Measurements from ENCODE around the gene MBNL2. TPM values are rescaled to one million over a fixed set of nuclear protein-coding genes. Genes with fewer than 3 reads are reported as not detected.
A peak's percentile ranks its signal among the peaks of the same experiment; 100 is the strongest.

Gene MBNL2
- total and polyA plus RNA-seq, 2 donors from 2014 or later = 18.8 to 70.5 TPM

DNA sequence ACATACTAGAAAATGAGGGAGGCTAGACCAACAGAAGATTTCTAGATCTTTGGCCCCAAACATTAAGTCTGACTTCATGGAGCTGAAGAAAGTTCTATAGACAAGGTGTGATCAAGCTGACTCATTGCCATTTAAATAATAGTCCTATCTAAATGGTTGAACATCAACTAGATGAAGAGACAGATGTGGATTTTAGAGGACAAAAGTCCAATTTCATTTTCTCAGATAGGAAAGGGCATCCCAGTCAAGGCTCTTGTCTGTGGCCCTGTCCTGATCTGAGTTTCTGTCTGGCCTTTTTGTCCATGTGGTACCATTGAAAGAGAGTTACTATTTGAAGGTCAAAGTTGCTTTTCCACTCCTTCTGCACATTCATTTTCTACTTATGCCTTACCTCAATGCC is 74.6 kb downstream of the MBNL2 start:
- FAIRE-seq = no peak
- Histone ChIP-seq H3K9me3 (ENCODE audit: control insufficient read depth in 2 of 3, insufficient read depth in 1 of 3, low read length in 3 of 3) (no peaks in the 10 kb centered on the region), H3K36me3 (ENCODE audit: control insufficient read depth in 2 of 3, insufficient read depth in 3 of 3, low read length in 3 of 3) (no peaks in the 10 kb centered on the region), H3K27ac (ENCODE audit: low read depth in 2 of 2, low read length in 2 of 2) (no peak overlapping the region), H3K27me3 (ENCODE audit: control insufficient read depth, insufficient read depth, low read length) (no peaks in the 10 kb centered on the region), H3K4me3 (ENCODE audit: low read length in 3 of 3) (no peak overlapping the region), H3K4me1 (ENCODE audit: control insufficient read depth in 2 of 3, insufficient read depth in 2 of 3, low read depth in 1 of 3, low read length in 3 of 3) (peaks cover 0 to 16% (median 14%) of the 10 kb centered on the region in 3 donors), H3K9ac (ENCODE audit: low read length in 3 of 3) (no peak overlapping the region)
- intact Hi-C loops (cut with DNase I) = no loop called here
- no peak for DNase-seq
- TF ChIP-seq, protein P1, sequence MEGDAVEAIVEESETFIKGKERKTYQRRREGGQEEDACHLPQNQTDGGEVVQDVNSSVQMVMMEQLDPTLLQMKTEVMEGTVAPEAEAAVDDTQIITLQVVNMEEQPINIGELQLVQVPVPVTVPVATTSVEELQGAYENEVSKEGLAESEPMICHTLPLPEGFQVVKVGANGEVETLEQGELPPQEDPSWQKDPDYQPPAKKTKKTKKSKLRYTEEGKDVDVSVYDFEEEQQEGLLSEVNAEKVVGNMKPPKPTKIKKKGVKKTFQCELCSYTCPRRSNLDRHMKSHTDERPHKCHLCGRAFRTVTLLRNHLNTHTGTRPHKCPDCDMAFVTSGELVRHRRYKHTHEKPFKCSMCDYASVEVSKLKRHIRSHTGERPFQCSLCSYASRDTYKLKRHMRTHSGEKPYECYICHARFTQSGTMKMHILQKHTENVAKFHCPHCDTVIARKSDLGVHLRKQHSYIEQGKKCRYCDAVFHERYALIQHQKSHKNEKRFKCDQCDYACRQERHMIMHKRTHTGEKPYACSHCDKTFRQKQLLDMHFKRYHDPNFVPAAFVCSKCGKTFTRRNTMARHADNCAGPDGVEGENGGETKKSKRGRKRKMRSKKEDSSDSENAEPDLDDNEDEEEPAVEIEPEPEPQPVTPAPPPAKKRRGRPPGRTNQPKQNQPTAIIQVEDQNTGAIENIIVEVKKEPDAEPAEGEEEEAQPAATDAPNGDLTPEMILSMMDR (IDR thresholded peaks at IDR 0.05; ENCODE audit: borderline replicate concordance, extremely low read depth, insufficient read depth) = no peak

DNA sequence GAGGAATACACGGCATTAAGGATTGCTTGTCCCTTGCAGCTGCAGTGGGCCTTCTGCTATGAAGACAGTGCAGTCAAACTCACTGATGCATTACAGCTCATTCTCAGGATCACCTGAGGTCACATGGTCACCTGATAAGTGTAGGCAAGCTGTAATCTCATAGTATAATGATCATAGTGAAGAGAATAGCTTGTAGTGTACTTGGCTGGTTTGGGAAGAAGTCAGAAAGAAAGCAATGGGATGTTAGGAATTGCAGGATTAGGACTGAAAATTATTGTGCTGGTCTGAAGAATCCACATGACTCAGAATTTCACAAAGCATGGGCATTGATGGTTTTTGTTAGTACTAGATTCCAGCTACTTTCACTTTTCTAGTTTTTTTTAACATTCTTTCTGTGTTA is 76.7 kb downstream of the MBNL2 start:
- Histone ChIP-seq H3K36me3 (ENCODE audit: control insufficient read depth in 2 of 3, insufficient read depth in 3 of 3, low read length in 3 of 3) (no peaks in the 10 kb centered on the region), H3K27ac (ENCODE audit: low read depth in 2 of 2, low read length in 2 of 2) (no peak overlapping the region), H3K27me3 (ENCODE audit: control insufficient read depth, insufficient read depth, low read length) (no peaks in the 10 kb centered on the region), H3K4me1 (ENCODE audit: control insufficient read depth in 2 of 3, insufficient read depth in 2 of 3, low read depth in 1 of 3, low read length in 3 of 3) (peaks cover 0 to 17% (median 17%) of the 10 kb centered on the region in 3 donors), H3K9me3 (ENCODE audit: control insufficient read depth in 2 of 3, insufficient read depth in 1 of 3, low read length in 3 of 3) (no peaks in the 10 kb centered on the region), H3K4me3 (ENCODE audit: low read length in 3 of 3) (no peak overlapping the region), H3K9ac (ENCODE audit: low read length in 3 of 3) (no peak overlapping the region)
- DNase-seq (peak in 1 of 5 donors; percentile 9), FAIRE-seq (no peak)
- intact Hi-C loops (cut with DNase I) = no loop called here
- TF ChIP-seq, protein P1 (IDR thresholded peaks at IDR 0.05; ENCODE audit: borderline replicate concordance, extremely low read depth, insufficient read depth) = no peak

DNA sequence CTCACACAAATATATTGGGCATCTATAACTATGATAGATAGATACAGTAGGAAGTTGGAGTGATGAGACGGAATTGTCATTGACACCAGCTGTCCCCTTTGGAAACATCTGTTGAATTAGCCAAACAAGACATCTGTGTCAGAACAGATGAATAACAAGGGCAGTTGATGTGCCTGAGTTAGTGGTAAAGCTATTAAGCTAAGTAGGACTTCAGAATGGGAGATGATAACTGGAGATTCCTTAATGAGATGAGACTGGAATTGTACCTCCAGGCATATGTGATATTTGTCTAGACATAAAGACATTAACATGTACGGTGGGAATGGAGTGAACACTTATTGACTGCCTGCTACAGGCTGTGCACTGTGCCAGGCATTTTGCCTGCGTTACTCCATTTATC is 78.7 kb downstream of the MBNL2 start:
- FAIRE-seq = no peak

More for the DNA sequence above, 78.7 kb downstream of the MBNL2 start:
- Histone ChIP-seq H3K36me3 (ENCODE audit: control insufficient read depth in 2 of 3, insufficient read depth in 3 of 3, low read length in 3 of 3) (no peaks in the 10 kb centered on the region), H3K27me3 (ENCODE audit: control insufficient read depth, insufficient read depth, low read length) (no peaks in the 10 kb centered on the region), H3K9ac (ENCODE audit: low read length in 3 of 3) (no peak overlapping the region), H3K4me3 (ENCODE audit: low read length in 3 of 3) (no peak overlapping the region), H3K9me3 (ENCODE audit: control insufficient read depth in 2 of 3, insufficient read depth in 1 of 3, low read length in 3 of 3) (no peaks in the 10 kb centered on the region), H3K27ac (ENCODE audit: low read depth in 2 of 2, low read length in 2 of 2) (no peak overlapping the region), H3K4me1 (ENCODE audit: control insufficient read depth in 2 of 3, insufficient read depth in 2 of 3, low read depth in 1 of 3, low read length in 3 of 3) (peaks cover 0 to 17% (median 12%) of the 10 kb centered on the region in 3 donors)
- DNase-seq = no peak
- intact Hi-C loops (cut with DNase I) = no loop called here
- TF ChIP-seq, protein P1 (IDR thresholded peaks at IDR 0.05; ENCODE audit: borderline replicate concordance, extremely low read depth, insufficient read depth) = no peak

All from kidney (tissue), 14 donors.